GM20431 (cell line): Measurements from ENCODE around the gene KNTC1.
"Not testable (repeated sequence)": the region's sequence is repeated elsewhere in the genome, so short reads cannot be mapped to it uniquely, and the experiment has no call there.

Source experiments
- in situ Hi-C: fragments of 300-500 bp; cut with MseI, MboI; formaldehyde crosslinking; loops from one replicate; pipeline ENCODE4 v1.15.0; 2020; ENCODE audit warnings: low sequenced_read_pairs; ENCODE audit not compliant: unreplicated experiment

Gene KNTC1

DNA sequence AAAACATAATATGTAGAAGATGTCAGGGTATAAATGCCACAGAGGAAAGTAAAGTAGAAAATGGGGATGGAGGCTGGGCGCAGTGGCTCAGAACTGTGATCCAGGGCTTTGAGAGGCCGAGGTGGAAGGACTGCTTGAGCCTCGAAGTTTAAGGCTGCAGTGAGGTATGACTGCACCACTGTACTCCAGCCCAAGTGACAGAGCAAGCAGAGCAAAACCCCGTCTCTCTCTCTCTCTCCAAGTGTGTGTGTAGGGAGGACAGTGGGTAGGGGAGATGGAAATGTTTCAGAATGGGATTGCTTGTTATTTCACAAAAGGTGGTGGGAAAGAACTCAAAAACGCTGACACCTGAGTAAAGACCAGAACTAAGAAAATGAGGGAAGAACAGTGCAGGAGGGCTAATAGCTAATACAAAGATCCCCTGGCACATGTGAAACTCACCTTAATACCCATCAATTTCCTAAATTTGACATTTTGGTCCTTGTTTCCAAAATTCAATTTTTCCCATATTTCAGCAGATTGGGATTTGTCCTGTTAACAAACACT lies 20.6 kb upstream of the KNTC1 start:
- in situ Hi-C loops: no loop called here

DNA sequence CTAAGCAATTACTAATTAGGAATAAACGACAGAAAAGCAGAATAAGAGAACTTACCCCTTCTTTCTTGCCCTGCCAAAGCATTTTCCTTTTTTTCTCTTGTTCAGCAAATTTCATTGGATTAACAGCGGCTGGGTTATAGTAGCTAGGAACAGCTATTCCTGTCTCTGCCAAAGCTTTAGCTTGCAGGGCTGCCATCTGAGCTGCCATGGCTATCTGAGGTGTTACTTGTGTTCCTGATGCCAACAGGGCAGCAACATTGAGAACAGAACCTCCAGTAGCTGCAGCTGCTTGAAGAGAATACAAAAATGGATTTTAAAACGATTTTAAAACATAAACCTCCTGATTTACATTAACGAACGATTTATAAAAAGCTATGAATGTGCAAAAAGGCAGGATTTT lies 18.9 kb upstream of the KNTC1 start:
- in situ Hi-C loops: no loop called here

- in situ Hi-C loops: not testable (repeated sequence)
Measured at GRCh38 chr12:122513028-122513427, 14.0 kb upstream of the KNTC1 start.

DNA sequence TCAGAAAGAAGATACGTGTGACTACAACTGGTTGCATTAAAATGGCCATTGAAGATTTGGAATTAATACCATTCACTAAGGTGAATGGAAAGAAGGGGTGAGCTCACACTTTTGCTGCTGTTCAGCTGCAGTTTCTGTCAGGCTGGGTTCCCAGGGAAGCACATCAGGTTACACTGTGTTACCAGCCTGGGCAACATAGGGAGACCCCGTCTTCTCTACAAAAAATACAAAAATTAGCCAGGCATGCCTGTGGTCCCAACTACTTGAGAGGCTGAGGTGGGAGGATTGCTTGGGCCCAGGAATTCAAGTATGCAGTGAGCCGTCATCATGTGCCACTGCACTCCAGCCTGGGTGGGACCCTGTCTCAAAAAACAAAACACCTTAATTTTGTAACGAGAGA lies 13.4 kb upstream of the KNTC1 start:
- in situ Hi-C loops: no loop called here

DNA sequence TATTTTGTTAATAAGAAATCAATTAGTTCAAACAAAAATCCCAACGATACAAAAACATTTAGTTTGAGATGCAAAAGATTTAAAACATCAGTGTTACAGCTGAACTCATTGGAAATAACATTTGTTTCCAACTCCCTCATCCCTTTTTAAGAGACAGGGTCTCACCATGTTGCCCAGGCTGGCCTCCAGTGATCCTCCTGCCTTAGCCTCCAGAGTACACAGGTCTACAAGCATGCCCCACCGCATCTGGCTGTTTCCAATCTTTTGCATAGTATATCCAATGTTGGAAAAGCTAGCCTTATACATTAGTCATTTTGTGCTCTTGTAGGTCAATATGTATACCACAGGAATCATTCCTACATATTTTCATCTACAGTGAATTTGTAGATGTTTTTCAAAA lies 11.8 kb upstream of the KNTC1 start:
- in situ Hi-C loops: no loop called here

DNA sequence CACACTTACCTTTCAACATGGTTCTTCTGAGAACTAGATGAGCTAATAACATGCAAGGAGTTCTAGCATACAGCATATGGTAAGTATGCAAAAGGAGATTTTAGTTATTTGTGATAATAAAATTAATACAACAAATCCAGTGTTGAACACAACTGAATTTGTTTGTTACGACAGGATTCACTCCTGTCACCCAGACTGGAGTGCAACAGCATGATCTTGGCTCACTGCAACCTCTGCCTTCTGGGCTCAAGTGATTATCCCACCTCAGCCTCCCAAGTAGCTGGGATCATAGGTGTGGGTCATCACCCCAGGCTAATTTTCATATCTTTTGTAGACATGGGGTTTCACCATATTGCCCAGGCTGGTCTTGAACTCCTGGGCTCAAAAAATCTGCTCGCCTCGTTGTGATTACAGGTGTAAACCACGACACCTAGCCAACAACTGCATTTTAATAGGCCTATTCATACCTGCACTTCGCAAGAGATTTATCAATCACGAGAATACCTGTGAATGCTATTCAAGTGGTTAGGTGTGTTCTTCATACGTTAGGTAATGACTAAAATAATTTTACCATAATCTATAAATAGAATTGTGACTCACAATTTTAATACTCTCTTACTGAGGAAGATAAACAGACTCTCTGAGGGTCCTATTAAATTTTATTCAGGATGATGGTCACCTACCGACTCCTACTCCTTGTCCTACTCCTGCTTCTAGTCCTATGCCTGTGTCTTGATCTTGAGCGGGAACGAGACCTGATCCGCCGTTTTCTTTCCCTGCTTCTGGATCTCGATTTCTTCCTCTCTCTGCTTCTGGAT lies 10.3 kb upstream of the KNTC1 start:
- in situ Hi-C loops: no loop called here

- in situ Hi-C loops: no loop called here
Measured at GRCh38 chr12:122517877-122518276, 9.2 kb upstream of the KNTC1 start.

DNA sequence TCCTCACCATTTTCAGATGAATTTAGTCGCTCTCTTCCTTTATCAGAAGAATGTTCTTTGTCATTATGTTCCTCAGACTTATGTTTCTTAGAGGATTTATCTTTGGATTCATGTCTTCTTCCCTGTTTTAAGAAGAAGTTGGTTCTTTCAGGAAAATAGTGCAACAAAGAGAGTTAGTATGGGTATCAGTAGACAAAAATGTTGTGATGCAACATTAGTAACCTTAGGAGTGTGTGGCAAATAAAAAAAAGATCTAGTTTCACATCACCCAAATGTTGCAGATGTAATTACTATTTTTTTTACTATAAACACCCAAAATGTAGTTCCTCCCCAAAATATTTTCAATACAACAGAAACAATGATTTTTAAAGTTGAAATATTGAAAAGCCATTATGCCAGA lies 8.1 kb upstream of the KNTC1 start:
- in situ Hi-C loops: no loop called here

DNA sequence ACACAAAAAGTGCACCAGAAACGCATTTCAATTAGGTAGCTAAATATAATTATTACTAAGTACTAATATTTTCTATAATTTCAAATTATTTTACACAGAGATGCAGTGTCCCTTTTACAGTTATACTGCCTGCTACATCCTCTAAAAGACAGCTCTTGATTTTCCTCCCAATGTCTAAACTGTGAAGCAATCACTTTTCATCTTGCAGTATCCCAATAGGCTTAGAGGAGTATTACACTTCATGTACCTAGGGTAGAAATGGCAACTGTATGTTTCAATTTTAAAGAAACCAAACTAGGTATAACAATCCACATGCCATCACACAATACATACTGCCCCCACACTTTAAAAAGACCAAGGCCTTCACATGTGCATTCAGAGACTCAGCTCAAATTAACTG lies 7.6 kb upstream of the KNTC1 start:
- in situ Hi-C loops: no loop called here

GRCh38 chr12:122520676-122521075 lies 6.4 kb upstream of the KNTC1 start:
- in situ Hi-C loops: no loop called here

DNA sequence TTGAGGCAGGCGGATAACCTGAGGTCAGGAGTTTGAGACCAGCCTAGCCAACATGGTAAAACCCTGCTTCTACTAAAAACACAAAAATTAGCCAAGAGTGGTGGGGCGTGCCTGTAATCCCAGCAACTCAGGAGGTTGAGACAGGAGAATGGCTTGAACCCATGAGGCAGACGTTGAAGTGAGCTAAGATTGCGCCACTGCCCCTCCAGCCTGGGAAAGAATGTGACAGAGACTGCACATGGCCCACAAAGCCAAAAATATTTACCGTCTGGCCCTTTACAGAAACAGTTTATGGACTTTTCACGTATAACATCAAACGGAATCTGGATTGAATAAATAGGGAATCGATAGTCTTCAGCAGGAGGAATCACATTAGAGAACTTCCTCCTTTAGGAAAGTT lies 3.8 kb upstream of the KNTC1 start:
- in situ Hi-C loops: no loop called here

- in situ Hi-C loops: no loop called here
Measured at GRCh38 chr12:122523846-122524718, 3.0 kb upstream of the KNTC1 start.

GRCh38 chr12:122527478-122527944 lies 462 bp downstream of the KNTC1 start:
- in situ Hi-C loops: no loop called here

- in situ Hi-C loops: no loop called here
Measured at GRCh38 chr12:122528582-122528981, 1.5 kb downstream of the KNTC1 start.

- in situ Hi-C loops: no loop called here
Measured at GRCh38 chr12:122528992-122529391, 1.9 kb downstream of the KNTC1 start.

- in situ Hi-C loops: no loop called here
Measured at GRCh38 chr12:122533856-122534255, 6.8 kb downstream of the KNTC1 start.

GRCh38 chr12:122537021-122537420 lies 10.0 kb downstream of the KNTC1 start:
- in situ Hi-C loops: no loop called here

DNA sequence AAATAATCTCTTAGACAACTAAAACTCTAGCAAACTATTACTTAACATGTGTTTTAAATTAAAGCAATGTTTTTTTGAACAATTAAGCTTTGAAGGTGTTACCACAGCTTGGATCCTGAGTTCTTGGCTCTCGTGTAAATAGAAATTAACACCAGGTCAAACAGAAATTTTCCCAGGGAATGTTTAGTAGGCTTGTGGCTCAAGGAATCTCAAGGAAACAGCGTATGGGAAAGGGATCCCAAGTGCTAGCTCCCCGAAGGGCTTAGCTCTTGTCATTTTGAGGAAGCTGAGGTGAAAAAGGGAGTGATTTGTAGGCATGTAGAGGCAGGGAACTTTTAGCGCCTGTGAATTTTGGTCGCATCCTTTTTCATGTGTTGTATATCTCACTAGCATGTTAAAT lies 11.4 kb downstream of the KNTC1 start:
- in situ Hi-C loops: no loop called here

- in situ Hi-C loops: no loop called here
Measured at GRCh38 chr12:122544537-122544936, 17.5 kb downstream of the KNTC1 start.

DNA sequence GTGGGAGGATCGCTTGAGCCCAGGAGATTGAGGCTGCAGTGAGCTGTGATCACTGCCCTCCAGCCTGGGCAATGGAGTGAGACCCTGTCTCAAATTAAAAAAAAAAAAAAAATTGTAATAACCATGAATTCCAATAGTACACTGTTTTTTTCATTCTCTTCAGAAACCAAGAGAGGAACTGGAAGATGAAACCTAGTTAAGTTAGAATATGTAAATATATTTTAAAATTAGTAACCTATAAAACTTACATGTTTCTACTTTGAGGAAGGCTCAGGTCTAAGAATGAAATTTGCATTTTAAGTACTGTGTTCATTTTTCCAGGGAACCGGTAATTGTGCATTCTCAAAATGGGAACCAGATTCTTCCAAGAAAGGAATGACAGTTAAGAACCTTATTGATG lies 18.8 kb downstream of the KNTC1 start:
- in situ Hi-C loops: no loop called here

DNA sequence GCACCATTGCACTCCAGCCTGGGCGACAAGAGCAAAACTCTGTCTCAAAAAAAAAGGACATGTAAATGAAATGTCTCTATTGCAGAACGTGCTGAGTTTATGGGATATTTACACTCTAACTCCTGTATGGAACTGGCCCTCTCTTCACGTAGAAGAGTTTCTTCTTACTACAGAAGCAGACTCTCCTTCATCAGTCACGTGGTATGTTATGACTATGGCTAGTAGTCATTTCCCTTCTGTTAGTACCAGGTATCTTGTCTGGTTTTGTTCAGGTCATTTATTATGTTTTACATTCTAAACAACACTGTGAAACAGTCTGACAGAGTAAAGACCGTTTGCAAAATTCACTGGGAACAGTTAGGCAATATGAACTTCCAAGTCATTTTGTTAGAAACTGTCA lies 20.3 kb downstream of the KNTC1 start:
- in situ Hi-C loops: no loop called here
